Osteocyte (in vitro differentiated cells): ENCODE results near the gene PTPN9. TPM values are rescaled to one million over a fixed set of nuclear protein-coding genes. Genes with fewer than 3 reads are reported as not detected.

Source experiments
- DNase-seq: peaks from one replicate; pipeline ENCODE4 v3.0.0; 2021; ENCODE audit warnings: mixed read lengths; ENCODE audit not compliant: unreplicated experiment; ENCODE audit errors: extremely low spot score
- H3K27ac Mint-ChIP-seq: one replicate; pipeline ENCODE4 v1.8.0; 2021; ENCODE audit warnings: mild to moderate bottlenecking, mixed read lengths; ENCODE audit not compliant: unreplicated experiment
- H3K27me3 Mint-ChIP-seq: one replicate; pipeline ENCODE4 v1.8.0; 2021; ENCODE audit warnings: mixed read lengths; ENCODE audit not compliant: unreplicated experiment
- H3K36me3 Mint-ChIP-seq: one replicate; pipeline ENCODE4 v1.8.0; 2021; ENCODE audit warnings: mixed read lengths; ENCODE audit not compliant: unreplicated experiment
- H3K4me1 Mint-ChIP-seq: one replicate; pipeline ENCODE4 v1.8.0; 2021; ENCODE audit warnings: mixed read lengths; ENCODE audit not compliant: unreplicated experiment
- H3K4me3 Mint-ChIP-seq: one replicate; pipeline ENCODE4 v1.8.0; 2021; ENCODE audit warnings: mild to moderate bottlenecking, moderate library complexity, mixed read lengths; ENCODE audit not compliant: unreplicated experiment
- H3K9me3 Mint-ChIP-seq: one replicate; pipeline ENCODE4 v1.8.0; 2021; ENCODE audit warnings: mixed read lengths; ENCODE audit not compliant: unreplicated experiment
- CTCF ChIP-seq: fragments of 200-600 bp; sonication (generic); IDR thresholded peaks from 2 replicates; pipeline ENCODE4 v1.5.0; 2021; ENCODE audit warnings: antibody characterized with exemption, mild to moderate bottlenecking, moderate library complexity
- total RNA-seq: library from RNA; stranded (reverse); gene quantifications from 2 replicates; pipeline ENCODE4 v1.2.1, GENCODE V29; 2021

Gene PTPN9
- total RNA-seq, 1 donor from 2014 or later, result 53.4 TPM

- H3K4me1 Mint-ChIP-seq, result no peaks in the 10 kb centered on the region
- no peak overlapping the region for H3K4me3 Mint-ChIP-seq
- H3K9me3 Mint-ChIP-seq, result no peaks in the 10 kb centered on the region
- DNase-seq, result no peak
- TF ChIP-seq CTCF, result no peak
- no peak overlapping the region for H3K27ac Mint-ChIP-seq
- H3K36me3 Mint-ChIP-seq, result peaks cover 28% of the 10 kb centered on the region
- H3K27me3 Mint-ChIP-seq, result no peaks in the 10 kb centered on the region
Measured at GRCh38 chr15:75425966-75426500, 153.1 kb downstream of the PTPN9 start.

- Mint-ChIP-seq H3K36me3 (peaks cover 24% of the 10 kb centered on the region), H3K9me3 (no peaks in the 10 kb centered on the region), H3K4me1 (peaks cover 3% of the 10 kb centered on the region), H3K27ac (no peak overlapping the region), H3K4me3 (no peak overlapping the region), H3K27me3 (no peaks in the 10 kb centered on the region)
- no peak for DNase-seq
- TF ChIP-seq CTCF, result no peak
Measured at GRCh38 chr15:75422554-75422953, 156.6 kb downstream of the PTPN9 start.

- Mint-ChIP-seq H3K27me3 (no peaks in the 10 kb centered on the region), H3K9me3 (no peaks in the 10 kb centered on the region), H3K27ac (no peak overlapping the region)
Measured at GRCh38 chr15:75420698-75421097, 158.4 kb downstream of the PTPN9 start.

GRCh38 chr15:75416584-75416983 is 162.5 kb downstream of the PTPN9 start:
- H3K36me3 Mint-ChIP-seq, result peaks cover 35% of the 10 kb centered on the region
- TF ChIP-seq CTCF, result no peak

More at GRCh38 chr15:75420698-75421097, 158.4 kb downstream of the PTPN9 start:
- Mint-ChIP-seq H3K4me3 (no peak overlapping the region), H3K36me3 (peaks cover 24% of the 10 kb centered on the region), H3K4me1 (peaks cover 3% of the 10 kb centered on the region)
- no peak for TF ChIP-seq CTCF
- no peak for DNase-seq

More at GRCh38 chr15:75416584-75416983, 162.5 kb downstream of the PTPN9 start:
- Mint-ChIP-seq H3K27me3 (no peaks in the 10 kb centered on the region), H3K4me1 (peaks cover 3% of the 10 kb centered on the region), H3K9me3 (no peaks in the 10 kb centered on the region), H3K27ac (no peak overlapping the region), H3K4me3 (no peak overlapping the region)
- DNase-seq, result no peak

Other genes with a start within 250 kb of the PTPN9 start
- gene COMMD4, start 243.3 kb downstream of the PTPN9 start, total RNA-seq, result 96.6 and 99.0 TPM in 2 replicates
- 30.0 and 34.0 TPM in 2 replicates for gene NEIL1, start 232.3 kb downstream of the PTPN9 start, total RNA-seq
- 174 and 219 TPM in 2 replicates for gene MAN2C1, start 210.7 kb downstream of the PTPN9 start, total RNA-seq
- gene SIN3A, start 127.6 kb downstream of the PTPN9 start, total RNA-seq, result 65.2 and 65.4 TPM in 2 replicates
- 27.0 and 27.9 TPM in 2 replicates for gene SNUPN, start 46.4 kb upstream of the PTPN9 start, total RNA-seq
- 31.9 and 36.5 TPM in 2 replicates for gene IMP3, start 60.9 kb upstream of the PTPN9 start, total RNA-seq
- gene SNX33, start 68.6 kb upstream of the PTPN9 start, total RNA-seq, result 36.3 and 36.7 TPM in 2 replicates
- 43.3 and 48.1 TPM in 2 replicates for gene CSPG4, start 133.5 kb upstream of the PTPN9 start, total RNA-seq